H1 (cell line): ENCODE data around the gene KMT5C.

ENCODE experiments used
- CTCF ChIP-seq, 3 experiments: IDR thresholded peaks; 1 replicate in 2 of 3; 2 replicates in 1 of 3; pipeline versions ENCODE4 v1.5.1 to v1.6.1; 2011; ENCODE audit warnings: low read length in 3 of 3, mild to moderate bottlenecking in 3 of 3, inconsistent platforms in 2 of 3, low read depth in 1 of 3, moderate library complexity in 1 of 3; ENCODE audit not compliant: insufficient read depth in 1 of 3; ENCODE audit errors: control extremely low read depth in 1 of 3
- EP300 ChIP-seq, 2 experiments: IDR thresholded peaks; 1 replicate in 1 of 2; 2 replicates in 1 of 2; pipeline ENCODE4 v1.6.1; 2011 to 2012; ENCODE audit warnings: low read depth in 2 of 2, low read length in 2 of 2, mild to moderate bottlenecking in 2 of 2, borderline replicate concordance in 1 of 2, inconsistent platforms in 1 of 2, moderate library complexity in 1 of 2
- POLR2A ChIP-seq, 2 experiments: IDR thresholded peaks; 1 replicate in 1 of 2; 2 replicates in 1 of 2; pipeline ENCODE4 v1.6.1; 2011; ENCODE audit warnings: low read depth in 2 of 2, low read length in 2 of 2, mild to moderate bottlenecking in 2 of 2; ENCODE audit errors: control extremely low read depth in 1 of 2
- RBBP5 ChIP-seq: IDR thresholded peaks from 2 replicates; pipeline ENCODE4 v1.7.1; 2012; ENCODE audit warnings: low read depth, mild to moderate bottlenecking, inconsistent platforms, low read length, moderate library complexity, borderline replicate concordance

- TF ChIP-seq POLR2A (IDR thresholded peaks at IDR 0.05; ENCODE audit: control extremely low read depth in 1 of 2, low read depth in 2 of 2, low read length in 2 of 2) (no peak), CTCF (IDR thresholded peaks at IDR 0.05; ENCODE audit: control extremely low read depth in 1 of 3, insufficient read depth in 1 of 3, low read depth in 1 of 3, low read length in 3 of 3) (no peak), EP300 (IDR thresholded peaks at IDR 0.05; ENCODE audit: borderline replicate concordance in 1 of 2, low read depth in 2 of 2, low read length in 2 of 2) (no peak), RBBP5 (no peak)
Measured at GRCh38 chr19:55376241-55376933, 36.7 kb downstream of the KMT5C start, which contains the start of gene TMEM190.
